Measurements from ENCODE around the gene SLC31A2.

SLC31A2 gene

DNA sequence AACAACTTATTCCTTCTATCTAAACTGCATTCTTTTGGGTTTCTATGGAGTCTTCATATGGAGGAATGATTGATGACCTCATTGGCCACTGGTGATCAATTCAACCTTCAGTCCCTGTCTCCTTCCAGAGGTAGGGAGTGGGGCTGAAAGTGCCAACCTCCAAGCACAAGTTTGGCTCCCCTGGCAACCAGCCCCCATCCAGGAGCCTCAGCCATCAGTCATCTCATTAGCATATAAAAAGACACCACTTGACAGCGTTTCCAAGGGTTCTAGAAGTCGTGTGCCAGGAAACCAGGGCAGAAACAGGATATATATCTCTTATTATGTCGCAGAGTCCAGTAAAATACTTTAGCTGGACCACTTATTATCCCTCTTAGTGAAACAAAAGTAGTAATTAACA, 9.8 kb downstream of the SLC31A2 start:
- no peak for ATAC-seq
- no peak for TF ChIP-seq GLIS3 (CRISPR knock-in tag; IDR thresholded peaks at IDR 0.05)
- TF ChIP-seq, protein P1, sequence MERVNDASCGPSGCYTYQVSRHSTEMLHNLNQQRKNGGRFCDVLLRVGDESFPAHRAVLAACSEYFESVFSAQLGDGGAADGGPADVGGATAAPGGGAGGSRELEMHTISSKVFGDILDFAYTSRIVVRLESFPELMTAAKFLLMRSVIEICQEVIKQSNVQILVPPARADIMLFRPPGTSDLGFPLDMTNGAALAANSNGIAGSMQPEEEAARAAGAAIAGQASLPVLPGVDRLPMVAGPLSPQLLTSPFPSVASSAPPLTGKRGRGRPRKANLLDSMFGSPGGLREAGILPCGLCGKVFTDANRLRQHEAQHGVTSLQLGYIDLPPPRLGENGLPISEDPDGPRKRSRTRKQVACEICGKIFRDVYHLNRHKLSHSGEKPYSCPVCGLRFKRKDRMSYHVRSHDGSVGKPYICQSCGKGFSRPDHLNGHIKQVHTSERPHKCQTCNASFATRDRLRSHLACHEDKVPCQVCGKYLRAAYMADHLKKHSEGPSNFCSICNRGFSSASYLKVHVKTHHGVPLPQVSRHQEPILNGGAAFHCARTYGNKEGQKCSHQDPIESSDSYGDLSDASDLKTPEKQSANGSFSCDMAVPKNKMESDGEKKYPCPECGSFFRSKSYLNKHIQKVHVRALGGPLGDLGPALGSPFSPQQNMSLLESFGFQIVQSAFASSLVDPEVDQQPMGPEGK (CRISPR knock-in tag; IDR thresholded peaks at IDR 0.05; ENCODE audit: borderline replicate concordance): no peak
- no peak for TF ChIP-seq ZC3H10 (CRISPR knock-in tag; IDR thresholded peaks at IDR 0.05)
- TF ChIP-seq ESRRG (CRISPR knock-in tag; IDR thresholded peaks at IDR 0.05): no peak
- TF ChIP-seq, protein P2, sequence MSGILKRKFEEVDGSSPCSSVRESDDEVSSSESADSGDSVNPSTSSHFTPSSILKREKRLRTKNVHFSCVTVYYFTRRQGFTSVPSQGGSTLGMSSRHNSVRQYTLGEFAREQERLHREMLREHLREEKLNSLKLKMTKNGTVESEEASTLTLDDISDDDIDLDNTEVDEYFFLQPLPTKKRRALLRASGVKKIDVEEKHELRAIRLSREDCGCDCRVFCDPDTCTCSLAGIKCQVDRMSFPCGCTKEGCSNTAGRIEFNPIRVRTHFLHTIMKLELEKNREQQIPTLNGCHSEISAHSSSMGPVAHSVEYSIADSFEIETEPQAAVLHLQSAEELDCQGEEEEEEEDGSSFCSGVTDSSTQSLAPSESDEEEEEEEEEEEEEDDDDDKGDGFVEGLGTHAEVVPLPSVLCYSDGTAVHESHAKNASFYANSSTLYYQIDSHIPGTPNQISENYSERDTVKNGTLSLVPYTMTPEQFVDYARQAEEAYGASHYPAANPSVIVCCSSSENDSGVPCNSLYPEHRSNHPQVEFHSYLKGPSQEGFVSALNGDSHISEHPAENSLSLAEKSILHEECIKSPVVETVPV (CRISPR knock-in tag; IDR thresholded peaks at IDR 0.05): no peak
- TF ChIP-seq ZNF70 (CRISPR knock-in tag; IDR thresholded peaks at IDR 0.05): no peak
- no peak for TF ChIP-seq SNAI2 (CRISPR knock-in tag; IDR thresholded peaks at IDR 0.05)
- no peak for TF ChIP-seq ZFP3 (CRISPR knock-in tag; IDR thresholded peaks at IDR 0.05)
- TF ChIP-seq ZFP30 (CRISPR knock-in tag; IDR thresholded peaks at IDR 0.05): no peak
- no peak for TF ChIP-seq ISL1 (CRISPR knock-in tag; IDR thresholded peaks at IDR 0.05)
- TF ChIP-seq, protein P3, sequence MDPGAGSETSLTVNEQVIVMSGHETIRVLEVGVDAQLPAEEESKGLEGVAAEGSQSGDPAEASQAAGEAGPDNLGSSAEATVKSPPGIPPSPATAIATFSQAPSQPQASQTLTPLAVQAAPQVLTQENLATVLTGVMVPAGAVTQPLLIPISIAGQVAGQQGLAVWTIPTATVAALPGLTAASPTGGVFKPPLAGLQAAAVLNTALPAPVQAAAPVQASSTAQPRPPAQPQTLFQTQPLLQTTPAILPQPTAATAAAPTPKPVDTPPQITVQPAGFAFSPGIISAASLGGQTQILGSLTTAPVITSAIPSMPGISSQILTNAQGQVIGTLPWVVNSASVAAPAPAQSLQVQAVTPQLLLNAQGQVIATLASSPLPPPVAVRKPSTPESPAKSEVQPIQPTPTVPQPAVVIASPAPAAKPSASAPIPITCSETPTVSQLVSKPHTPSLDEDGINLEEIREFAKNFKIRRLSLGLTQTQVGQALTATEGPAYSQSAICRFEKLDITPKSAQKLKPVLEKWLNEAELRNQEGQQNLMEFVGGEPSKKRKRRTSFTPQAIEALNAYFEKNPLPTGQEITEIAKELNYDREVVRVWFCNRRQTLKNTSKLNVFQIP (CRISPR knock-in tag; IDR thresholded peaks at IDR 0.05; ENCODE audit: borderline replicate concordance, low read depth): no peak
- TF ChIP-seq OSR1 (CRISPR knock-in tag; IDR thresholded peaks at IDR 0.05): no peak
- TF ChIP-seq BACH2 (CRISPR knock-in tag; IDR thresholded peaks at IDR 0.05; ENCODE audit: borderline replicate concordance): no peak

DNA sequence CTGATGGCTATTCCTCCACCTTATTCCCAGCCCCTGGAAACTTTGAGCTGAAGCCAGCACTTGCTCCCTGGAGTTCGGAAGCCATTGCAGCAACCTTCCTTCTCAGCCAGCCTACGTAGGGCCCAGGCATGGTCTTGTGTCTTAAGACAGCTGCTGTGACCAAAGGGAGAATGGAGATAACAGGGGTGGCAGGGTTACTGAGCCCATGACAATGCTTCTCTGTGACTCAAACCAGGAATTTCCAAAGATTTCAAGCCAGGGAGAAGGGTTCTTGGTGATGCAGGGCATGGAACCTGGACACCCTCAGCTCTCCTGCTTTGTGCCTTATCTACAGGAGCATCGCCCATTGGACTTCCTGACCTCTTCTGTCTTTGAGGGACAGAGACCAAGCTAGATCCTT, 12.2 kb downstream of the SLC31A2 start:
- no peak for ATAC-seq
- no peak for TF ChIP-seq ZNF70 (CRISPR knock-in tag; IDR thresholded peaks at IDR 0.05)
- TF ChIP-seq PPARA (CRISPR knock-in tag; IDR thresholded peaks at IDR 0.05; ENCODE audit: borderline replicate concordance): no peak
- TF ChIP-seq, protein P4, sequence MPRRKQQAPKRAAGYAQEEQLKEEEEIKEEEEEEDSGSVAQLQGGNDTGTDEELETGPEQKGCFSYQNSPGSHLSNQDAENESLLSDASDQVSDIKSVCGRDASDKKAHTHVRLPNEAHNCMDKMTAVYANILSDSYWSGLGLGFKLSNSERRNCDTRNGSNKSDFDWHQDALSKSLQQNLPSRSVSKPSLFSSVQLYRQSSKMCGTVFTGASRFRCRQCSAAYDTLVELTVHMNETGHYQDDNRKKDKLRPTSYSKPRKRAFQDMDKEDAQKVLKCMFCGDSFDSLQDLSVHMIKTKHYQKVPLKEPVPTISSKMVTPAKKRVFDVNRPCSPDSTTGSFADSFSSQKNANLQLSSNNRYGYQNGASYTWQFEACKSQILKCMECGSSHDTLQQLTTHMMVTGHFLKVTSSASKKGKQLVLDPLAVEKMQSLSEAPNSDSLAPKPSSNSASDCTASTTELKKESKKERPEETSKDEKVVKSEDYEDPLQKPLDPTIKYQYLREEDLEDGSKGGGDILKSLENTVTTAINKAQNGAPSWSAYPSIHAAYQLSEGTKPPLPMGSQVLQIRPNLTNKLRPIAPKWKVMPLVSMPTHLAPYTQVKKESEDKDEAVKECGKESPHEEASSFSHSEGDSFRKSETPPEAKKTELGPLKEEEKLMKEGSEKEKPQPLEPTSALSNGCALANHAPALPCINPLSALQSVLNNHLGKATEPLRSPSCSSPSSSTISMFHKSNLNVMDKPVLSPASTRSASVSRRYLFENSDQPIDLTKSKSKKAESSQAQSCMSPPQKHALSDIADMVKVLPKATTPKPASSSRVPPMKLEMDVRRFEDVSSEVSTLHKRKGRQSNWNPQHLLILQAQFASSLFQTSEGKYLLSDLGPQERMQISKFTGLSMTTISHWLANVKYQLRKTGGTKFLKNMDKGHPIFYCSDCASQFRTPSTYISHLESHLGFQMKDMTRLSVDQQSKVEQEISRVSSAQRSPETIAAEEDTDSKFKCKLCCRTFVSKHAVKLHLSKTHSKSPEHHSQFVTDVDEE (CRISPR knock-in tag; IDR thresholded peaks at IDR 0.05): no peak
- TF ChIP-seq OSR1 (CRISPR knock-in tag; IDR thresholded peaks at IDR 0.05): no peak

DNA sequence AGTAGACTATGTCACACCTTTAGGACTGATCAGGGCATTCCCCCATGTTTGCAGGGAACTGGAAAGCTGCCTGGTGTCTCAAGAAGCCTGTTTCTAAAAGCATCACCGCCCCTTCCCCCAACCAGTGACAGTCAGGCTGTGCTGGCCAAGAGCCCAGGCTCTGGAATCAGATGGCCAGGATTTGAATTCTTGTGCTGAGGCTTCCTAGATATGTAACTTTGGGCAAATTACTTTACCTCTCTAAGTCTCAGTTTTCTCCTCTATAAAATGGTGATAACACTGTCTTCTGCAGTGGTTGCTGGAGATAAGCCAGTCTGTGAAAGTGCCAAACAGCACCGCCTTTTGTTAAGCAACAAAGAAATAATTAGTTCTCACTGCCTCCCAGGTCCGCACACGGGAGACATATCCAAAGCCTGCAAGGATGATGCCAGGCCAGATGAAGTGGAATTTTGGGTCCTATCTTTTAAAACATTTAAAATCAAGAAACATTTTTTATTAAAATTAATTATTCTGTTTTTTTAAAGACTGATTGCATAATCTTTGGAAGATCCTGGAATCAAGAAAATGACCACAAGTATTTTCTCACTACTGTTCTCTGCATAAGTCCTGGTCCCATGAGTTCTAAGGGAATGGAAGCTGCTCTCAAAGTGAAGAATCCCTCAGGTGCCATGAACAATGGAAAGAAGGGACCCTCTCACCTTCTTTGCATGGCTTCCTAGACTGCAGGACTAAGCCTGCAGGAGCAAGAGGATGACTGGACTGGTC, 13.9 kb downstream of the SLC31A2 start:
- TF ChIP-seq OSR1 (CRISPR knock-in tag; IDR thresholded peaks at IDR 0.05) (no peak), CSDC2 (CRISPR knock-in tag; IDR thresholded peaks at IDR 0.05) (no peak), BACH2 (CRISPR knock-in tag; IDR thresholded peaks at IDR 0.05; ENCODE audit: borderline replicate concordance) (no peak), GLIS3 (CRISPR knock-in tag; IDR thresholded peaks at IDR 0.05) (no peak), ZFP30 (CRISPR knock-in tag; IDR thresholded peaks at IDR 0.05) (no peak), TCF4 (CRISPR knock-in tag; IDR thresholded peaks at IDR 0.05; ENCODE audit: borderline replicate concordance) (no peak), SNAI2 (CRISPR knock-in tag; IDR thresholded peaks at IDR 0.05) (no peak)
- TF ChIP-seq, protein P1 (CRISPR knock-in tag; IDR thresholded peaks at IDR 0.05; ENCODE audit: borderline replicate concordance): no peak

DNA sequence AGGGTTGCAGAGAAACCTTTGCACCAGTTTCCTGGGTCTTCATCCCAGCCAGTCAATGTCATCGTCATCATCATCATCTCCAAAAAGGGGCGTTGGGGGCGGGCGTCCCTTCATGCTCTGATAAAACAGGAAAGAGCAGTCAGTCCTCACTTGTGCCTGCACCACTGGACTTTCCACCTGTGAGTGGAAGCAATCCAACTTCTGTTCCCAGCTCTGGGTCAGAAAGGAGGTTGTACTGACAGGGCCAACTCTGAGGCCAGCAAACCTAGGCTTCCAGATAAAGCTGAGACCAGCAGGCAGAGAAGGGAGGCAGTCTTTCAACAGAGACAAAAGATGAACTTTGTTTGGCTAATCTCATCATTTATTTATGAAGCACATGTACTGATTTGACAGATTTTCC, 15.2 kb downstream of the SLC31A2 start:
- ATAC-seq: no peak
- TF ChIP-seq TOX (CRISPR knock-in tag; IDR thresholded peaks at IDR 0.05; ENCODE audit: borderline replicate concordance) (no peak), ZNF8 (CRISPR knock-in tag; IDR thresholded peaks at IDR 0.05) (no peak), CSDC2 (CRISPR knock-in tag; IDR thresholded peaks at IDR 0.05) (no peak), OSR1 (CRISPR knock-in tag; IDR thresholded peaks at IDR 0.05) (no peak), ZC3H10 (CRISPR knock-in tag; IDR thresholded peaks at IDR 0.05) (no peak), RARB (CRISPR knock-in tag; IDR thresholded peaks at IDR 0.05) (no peak), ZFP3 (CRISPR knock-in tag; IDR thresholded peaks at IDR 0.05) (no peak), TCF4 (CRISPR knock-in tag; IDR thresholded peaks at IDR 0.05; ENCODE audit: borderline replicate concordance) (no peak), ZFP30 (CRISPR knock-in tag; IDR thresholded peaks at IDR 0.05) (no peak), SNAI2 (CRISPR knock-in tag; IDR thresholded peaks at IDR 0.05) (no peak), GLIS3 (CRISPR knock-in tag; IDR thresholded peaks at IDR 0.05) (no peak), ZNF565 (CRISPR knock-in tag; conservative IDR thresholded peaks at IDR 0.05; ENCODE audit: low read depth) (no peak)
- TF ChIP-seq, protein P4 (CRISPR knock-in tag; IDR thresholded peaks at IDR 0.05): no peak

More for the DNA sequence above, 13.9 kb downstream of the SLC31A2 start:
- ATAC-seq: peak; percentile 59
